Measurements from ENCODE around the gene YEATS2. TPM values are rescaled to one million over a fixed set of nuclear protein-coding genes. Genes with fewer than 3 reads are reported as not detected.

YEATS2 gene
- total RNA-seq, 1 donor from 2014 or later: 30.7 TPM

- no peaks in the 10 kb centered on the region for H3K9me3 ChIP-seq
- TF ChIP-seq CTCF (IDR thresholded peaks at IDR 0.05): no peak
- no peak for DNase-seq
- no peak overlapping the region for H3K27ac ChIP-seq
- H3K36me3 ChIP-seq: no peaks in the 10 kb centered on the region
- no peaks in the 10 kb centered on the region for H3K27me3 ChIP-seq
- H3K4me1 ChIP-seq: no peaks in the 10 kb centered on the region
- ATAC-seq: no peak
- no peak overlapping the region for H3K4me3 ChIP-seq
- intact Hi-C loops (cut with DNase I): no loop called here
Measured at GRCh38 chr3:183692436-183692835, 5.2 kb upstream of the YEATS2 start.

GRCh38 chr3:183695569-183696364 is 1.8 kb upstream of the YEATS2 start:
- no peak for TF ChIP-seq CTCF (IDR thresholded peaks at IDR 0.05)
- no peaks in the 10 kb centered on the region for H3K36me3 ChIP-seq
- no peaks in the 10 kb centered on the region for H3K9me3 ChIP-seq
- DNase-seq: no peak
- no peak for ATAC-seq
- intact Hi-C loops (cut with DNase I): no loop called here
- H3K27me3 ChIP-seq: no peaks in the 10 kb centered on the region
- no peak overlapping the region for H3K27ac ChIP-seq
- peaks cover 15% of the 10 kb centered on the region for H3K4me1 ChIP-seq
- H3K4me3 ChIP-seq: no peak overlapping the region

- Histone ChIP-seq H3K4me3 (peak overlapping the region; percentile 94), H3K36me3 (no peaks in the 10 kb centered on the region), H3K27me3 (no peaks in the 10 kb centered on the region), H3K4me1 (peaks cover 15% of the 10 kb centered on the region), H3K27ac (no peak overlapping the region), H3K9me3 (no peaks in the 10 kb centered on the region)
- intact Hi-C loops (cut with DNase I): no loop called here
- no peak for ATAC-seq
- TF ChIP-seq CTCF (IDR thresholded peaks at IDR 0.05): no peak
- no peak for DNase-seq
Measured at GRCh38 chr3:183697123-183697609, 431 bp upstream of the YEATS2 start.

- Histone ChIP-seq H3K27me3 (no peaks in the 10 kb centered on the region), H3K9me3 (no peaks in the 10 kb centered on the region), H3K36me3 (no peaks in the 10 kb centered on the region), H3K4me1 (peaks cover 15% of the 10 kb centered on the region), H3K4me3 (peak overlapping the region; percentile 94), H3K27ac (peak overlapping the region; percentile 89)
- intact Hi-C loops (cut with DNase I): no loop called here
- DNase-seq: no peak
- ATAC-seq: peak; percentile 45
- no peak for TF ChIP-seq CTCF (IDR thresholded peaks at IDR 0.05)
Measured at GRCh38 chr3:183698318-183698751, 738 bp downstream of the YEATS2 start.

GRCh38 chr3:183698756-183699155 is 1.2 kb downstream of the YEATS2 start:
- H3K36me3 ChIP-seq: no peaks in the 10 kb centered on the region
- H3K27me3 ChIP-seq: no peaks in the 10 kb centered on the region
- peak overlapping the region; percentile 89 for H3K27ac ChIP-seq
- DNase-seq: no peak
- peak; percentile 57 for ATAC-seq
- intact Hi-C loops (cut with DNase I): no loop called here
- TF ChIP-seq CTCF (IDR thresholded peaks at IDR 0.05): no peak
- H3K9me3 ChIP-seq: no peaks in the 10 kb centered on the region
- H3K4me1 ChIP-seq: peaks cover 15% of the 10 kb centered on the region
- H3K4me3 ChIP-seq: peak overlapping the region; percentile 94
